ENCODE measurements around the gene UBE2C. TPM values are rescaled to one million over a fixed set of nuclear protein-coding genes. Genes with fewer than 3 reads are reported as not detected.
A peak's percentile ranks its signal among the peaks of the same experiment; 100 is the strongest.

The UBE2C gene
- total RNA-seq, 1 donor from 2014 or later, result 7.6 TPM

GRCh38 chr20:45841407-45842129 is 29.1 kb downstream of the UBE2C start:
- Histone ChIP-seq H3K27ac (peak overlapping the region; percentile 56), H3K4me3 (no peak overlapping the region), H3K36me3 (peaks cover 0 to 68% of the 10 kb centered on the region in 2 donors), H3K9me3 (no peaks in the 10 kb centered on the region), H3K27me3 (no peaks in the 10 kb centered on the region), H3K4me1 (peaks cover 60% of the 10 kb centered on the region)
- TF ChIP-seq POLR2A (IDR thresholded peaks at IDR 0.05) (no peak), CTCF (IDR thresholded peaks at IDR 0.05) (no peak), POLR2AphosphoS5 (IDR thresholded peaks at IDR 0.05; ENCODE audit: insufficient read depth in 1 of 2, low read depth in 1 of 2) (no peak)
- intact Hi-C loops (cut with DNase I), result no loop called here
- no peak for DNase-seq (ENCODE audit: extremely low spot score in 2 of 2)

GRCh38 chr20:45842169-45842812 is 29.8 kb downstream of the UBE2C start:
- intact Hi-C loops (cut with DNase I), result no loop called here
- no peaks in the 10 kb centered on the region for H3K27me3 ChIP-seq
- no peaks in the 10 kb centered on the region for H3K9me3 ChIP-seq
- TF ChIP-seq POLR2AphosphoS5 (IDR thresholded peaks at IDR 0.05; ENCODE audit: insufficient read depth in 1 of 2, low read depth in 1 of 2) (no peak), POLR2A (IDR thresholded peaks at IDR 0.05) (no peak), CTCF (IDR thresholded peaks at IDR 0.05) (no peak)
- peaks cover 53% of the 10 kb centered on the region for H3K4me1 ChIP-seq
- DNase-seq (ENCODE audit: extremely low spot score in 2 of 2), result no peak
- H3K36me3 ChIP-seq, result peaks cover 0 to 71% of the 10 kb centered on the region in 2 donors
- no peak overlapping the region for H3K4me3 ChIP-seq
- H3K27ac ChIP-seq, result peak overlapping the region; percentile 56

- H3K27ac ChIP-seq, result peak overlapping the region; percentile 56
- H3K9me3 ChIP-seq, result no peaks in the 10 kb centered on the region
- no peak overlapping the region for H3K4me3 ChIP-seq
- H3K36me3 ChIP-seq, result peaks cover 0 to 72% of the 10 kb centered on the region in 2 donors
- peaks cover 47% of the 10 kb centered on the region for H3K4me1 ChIP-seq
- no peaks in the 10 kb centered on the region for H3K27me3 ChIP-seq
- intact Hi-C loops (cut with DNase I), result no loop called here
- TF ChIP-seq POLR2AphosphoS5 (IDR thresholded peaks at IDR 0.05; ENCODE audit: insufficient read depth in 1 of 2, low read depth in 1 of 2), result peak in 1 of 2 donors; percentile 9
- TF ChIP-seq POLR2A (IDR thresholded peaks at IDR 0.05), result no peak
- TF ChIP-seq CTCF (IDR thresholded peaks at IDR 0.05), result no peak
- no peak for DNase-seq (ENCODE audit: extremely low spot score in 2 of 2)
Observed at GRCh38 chr20:45843506-45843905, 31.1 kb downstream of the UBE2C start.

- peaks cover 0 to 64% of the 10 kb centered on the region in 2 donors for H3K36me3 ChIP-seq
- intact Hi-C loops (cut with DNase I), result no loop called here
- H3K4me3 ChIP-seq, result no peak overlapping the region
- no peak for DNase-seq (ENCODE audit: extremely low spot score in 2 of 2)
- TF ChIP-seq POLR2A (IDR thresholded peaks at IDR 0.05) (no peak), POLR2AphosphoS5 (IDR thresholded peaks at IDR 0.05; ENCODE audit: insufficient read depth in 1 of 2, low read depth in 1 of 2) (no peak), CTCF (IDR thresholded peaks at IDR 0.05) (no peak)
- no peak overlapping the region for H3K27ac ChIP-seq
- no peaks in the 10 kb centered on the region for H3K9me3 ChIP-seq
- H3K4me1 ChIP-seq, result peaks cover 39% of the 10 kb centered on the region
- H3K27me3 ChIP-seq, result no peaks in the 10 kb centered on the region
Observed at GRCh38 chr20:45845452-45845851, 33.0 kb downstream of the UBE2C start.

- intact Hi-C loops (cut with DNase I), result no loop called here
- Histone ChIP-seq H3K4me3 (no peak overlapping the region), H3K4me1 (peaks cover 9% of the 10 kb centered on the region), H3K27me3 (no peaks in the 10 kb centered on the region), H3K9me3 (no peaks in the 10 kb centered on the region), H3K27ac (no peak overlapping the region), H3K36me3 (peaks cover 0 to 59% of the 10 kb centered on the region in 2 donors)
- DNase-seq (ENCODE audit: extremely low spot score in 2 of 2), result no peak
- TF ChIP-seq POLR2AphosphoS5 (IDR thresholded peaks at IDR 0.05; ENCODE audit: insufficient read depth in 1 of 2, low read depth in 1 of 2), result peak in 1 of 2 donors; percentile 19
- TF ChIP-seq CTCF (IDR thresholded peaks at IDR 0.05), result no peak
Observed at GRCh38 chr20:45848421-45848820, 36.0 kb downstream of the UBE2C start.

Data from vagina (tissue), 2 donors.